Stimulated activated CD8-positive, alpha-beta memory T cell treated with anti-CD3 and anti-CD28 coated beads, Interleukin-4, amount 100 ng/mL, for 48 hours (primary cell): ENCODE measurements around the gene SUPT3H.

Experiments used
- DNase-seq: peaks from one replicate; pipeline ENCODE4 v3.0.0-alpha.2; 2020

Gene SUPT3H

DNA sequence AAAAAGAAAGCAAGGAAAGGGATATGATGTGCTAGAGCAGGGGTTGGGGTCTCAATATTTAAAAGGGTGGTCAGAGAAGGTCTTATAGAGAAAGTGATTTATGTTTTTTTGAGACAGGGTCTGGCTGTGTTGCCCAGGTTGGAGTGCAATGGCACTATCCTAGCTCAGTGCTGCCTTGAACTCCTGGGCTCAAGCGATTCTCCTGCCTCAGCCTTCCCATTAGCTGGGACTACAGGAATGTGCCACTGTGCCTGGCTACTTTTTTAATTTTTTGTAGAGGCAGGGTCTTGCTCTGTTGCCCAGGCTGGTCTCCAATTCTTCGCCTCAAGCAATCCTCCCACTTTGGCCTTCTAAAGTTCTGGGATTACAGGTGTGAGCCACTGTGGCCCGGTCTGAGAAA is 557.0 kb downstream of the SUPT3H start:
- no peak for DNase-seq

DNA sequence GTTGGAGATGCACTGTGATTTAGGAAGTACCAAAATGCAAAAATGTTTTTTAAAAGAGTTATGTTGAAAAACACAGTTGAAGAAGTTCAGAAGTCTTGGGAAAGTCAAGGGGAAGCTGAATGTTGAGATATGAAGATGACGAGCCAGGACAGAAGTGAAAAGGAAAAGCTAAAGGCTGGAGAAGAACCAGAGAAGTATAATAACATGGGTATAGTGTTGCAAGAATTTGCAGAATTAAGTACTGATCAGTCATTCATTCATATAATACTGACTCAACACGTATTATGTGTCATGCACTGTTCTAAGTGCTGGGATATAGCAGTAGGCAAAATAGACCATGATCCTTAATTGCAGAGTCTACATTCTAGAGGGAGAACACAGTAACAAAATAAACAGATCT is 557.4 kb downstream of the SUPT3H start:
- no peak for DNase-seq

DNA sequence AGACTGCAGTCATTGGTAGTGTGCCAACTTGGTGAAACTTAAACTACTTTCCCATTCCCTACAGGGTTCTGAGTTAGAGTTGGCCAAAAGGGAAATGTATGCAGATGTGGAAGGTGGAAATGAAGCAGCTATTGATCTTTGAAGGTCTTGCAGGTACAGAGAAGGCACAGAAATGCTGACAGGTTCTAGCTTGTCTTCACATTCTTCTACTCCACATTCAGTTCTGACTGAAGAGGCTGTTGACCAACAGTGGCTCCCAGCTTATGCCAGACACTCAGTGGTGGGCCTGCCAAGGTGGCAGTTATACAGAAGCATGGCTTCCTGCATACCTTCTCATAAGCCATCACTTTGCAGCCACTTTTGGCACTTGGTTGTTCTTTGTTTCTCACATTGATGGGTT is 566.3 kb downstream of the SUPT3H start:
- DNase-seq, result no peak

GRCh38 chr6:44809258-44809657 is 568.5 kb downstream of the SUPT3H start:
- DNase-seq, result no peak

DNA sequence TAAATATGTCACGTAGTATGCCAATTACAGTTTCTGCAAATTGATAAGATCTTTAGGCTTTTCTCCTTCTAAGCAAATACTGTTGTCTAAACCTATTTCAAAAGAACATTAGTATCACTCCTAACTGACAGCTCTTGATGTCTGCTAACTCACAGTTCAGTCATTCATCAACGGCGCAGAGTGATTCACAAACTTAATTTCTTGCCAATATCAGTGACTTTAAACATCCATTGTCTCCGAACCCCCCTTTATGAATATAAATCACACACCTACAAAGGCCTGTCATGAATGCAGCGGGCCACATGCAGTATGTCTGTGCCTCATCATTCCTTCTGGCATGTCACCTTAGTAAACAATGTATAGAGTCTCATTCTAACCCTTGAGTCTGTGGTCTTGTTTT is 569.6 kb downstream of the SUPT3H start:
- no peak for DNase-seq

- no peak for DNase-seq
Measured at GRCh38 chr6:44806656-44807055, 571.1 kb downstream of the SUPT3H start.

DNA sequence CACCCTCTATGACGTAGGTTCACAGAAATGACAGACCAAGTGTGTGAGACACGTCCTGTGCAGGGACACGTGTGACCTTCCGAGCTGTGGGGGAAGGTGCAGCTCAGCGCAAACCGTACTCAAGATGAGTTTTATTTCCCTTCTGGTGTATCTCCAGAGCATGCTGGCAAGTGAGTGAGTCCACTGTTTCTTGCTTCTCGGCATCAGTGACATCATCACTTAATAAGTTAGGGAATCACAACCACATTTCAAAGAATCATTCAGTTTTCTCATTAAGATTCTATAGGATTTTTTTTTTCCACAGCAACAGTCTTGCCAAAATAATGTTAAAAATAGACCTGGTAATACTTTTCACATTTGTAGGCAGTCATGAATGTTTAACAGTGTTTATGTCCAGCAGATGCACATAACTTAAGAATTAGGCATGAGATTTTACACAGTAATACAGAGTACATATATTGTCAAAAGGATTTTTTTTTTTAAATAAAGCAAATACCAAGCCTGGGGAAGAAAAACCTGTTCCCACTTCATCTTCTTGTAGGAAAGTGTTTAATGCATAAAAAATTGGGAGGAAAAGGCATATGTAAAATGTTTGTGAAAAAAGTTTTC is 572.4 kb downstream of the SUPT3H start:
- DNase-seq, result no peak

GRCh38 chr6:44804546-44805159 is 573.1 kb downstream of the SUPT3H start:
- DNase-seq, result no peak

DNA sequence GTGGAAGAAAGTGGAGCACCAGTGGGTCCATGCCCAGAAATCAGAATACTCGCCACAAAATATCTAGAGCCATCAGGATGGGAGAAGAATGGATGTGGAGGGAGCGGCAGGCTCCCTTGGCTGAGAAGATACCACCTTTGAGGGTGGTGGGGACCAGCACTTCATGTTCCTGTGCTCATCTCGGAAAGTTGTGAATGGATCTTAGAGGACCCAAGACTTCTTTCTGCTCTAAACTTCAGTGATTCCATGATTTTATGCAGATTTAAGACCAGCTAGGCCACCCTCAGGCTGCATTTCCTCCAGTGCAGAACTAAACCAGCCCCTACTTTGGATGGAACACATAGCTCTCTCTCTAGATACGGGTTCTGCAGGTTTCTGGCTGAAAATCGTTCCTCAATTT is 573.7 kb downstream of the SUPT3H start:
- no peak for DNase-seq

GRCh38 chr6:44800784-44801592 is 576.7 kb downstream of the SUPT3H start:
- DNase-seq, result no peak

- DNase-seq, result no peak
Measured at GRCh38 chr6:44800171-44800783, 577.5 kb downstream of the SUPT3H start.

- no peak for DNase-seq
Measured at GRCh38 chr6:44797746-44798145, 580.0 kb downstream of the SUPT3H start.

- no peak for DNase-seq
Measured at GRCh38 chr6:44795326-44795725, 582.4 kb downstream of the SUPT3H start.

GRCh38 chr6:44789806-44790205 is 587.9 kb downstream of the SUPT3H start:
- no peak for DNase-seq

DNA sequence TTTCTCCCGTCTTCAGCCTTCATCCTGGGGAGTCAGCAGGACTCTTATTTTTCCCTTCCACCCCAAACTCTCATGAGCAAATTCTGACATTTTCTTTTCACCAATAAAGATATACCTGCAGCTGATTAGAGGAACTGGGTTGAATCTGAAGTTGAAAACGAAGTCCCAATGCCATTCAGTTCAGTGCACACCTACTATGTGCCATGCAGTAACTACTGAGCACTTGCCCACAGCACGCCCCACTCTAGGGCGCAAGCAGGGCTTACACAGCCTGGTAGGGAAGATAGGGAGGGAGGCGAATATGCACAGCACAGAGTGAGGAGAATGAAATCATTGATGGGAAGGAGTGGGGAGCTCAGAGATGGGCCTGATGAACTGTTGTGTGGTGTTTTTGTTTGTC is 588.7 kb downstream of the SUPT3H start:
- DNase-seq, result no peak

DNA sequence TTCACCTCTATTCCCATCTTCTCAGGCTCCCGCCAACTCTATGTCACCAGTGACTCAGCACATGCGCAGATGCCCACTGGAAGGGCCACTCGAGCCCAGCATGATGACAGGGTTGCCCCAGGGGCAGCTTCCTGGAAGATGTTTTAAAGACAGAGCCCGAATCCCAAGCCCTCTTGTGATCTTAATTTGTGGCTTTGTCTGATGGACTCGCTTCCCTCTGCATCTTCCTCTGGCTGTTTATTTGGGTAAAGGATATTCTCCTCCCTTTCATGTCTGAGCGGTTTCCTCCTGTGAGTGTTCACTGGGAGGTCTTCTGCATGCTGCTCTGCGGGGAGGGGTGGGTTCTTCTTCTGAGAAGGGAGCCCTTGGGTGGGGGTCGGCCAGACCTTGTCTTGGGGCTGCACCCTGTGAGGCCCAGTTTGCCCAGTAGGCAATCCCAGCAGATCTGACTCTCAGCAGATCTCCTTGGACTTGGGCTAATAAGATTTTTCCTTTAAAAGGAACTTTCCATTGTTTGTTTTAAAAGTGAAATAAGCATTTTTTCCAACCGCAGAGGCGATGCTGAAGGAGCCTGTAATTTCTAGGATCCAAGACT is 589.2 kb downstream of the SUPT3H start:
- DNase-seq, result no peak

GRCh38 chr6:44787254-44787834 is 590.4 kb downstream of the SUPT3H start:
- DNase-seq, result no peak

DNA sequence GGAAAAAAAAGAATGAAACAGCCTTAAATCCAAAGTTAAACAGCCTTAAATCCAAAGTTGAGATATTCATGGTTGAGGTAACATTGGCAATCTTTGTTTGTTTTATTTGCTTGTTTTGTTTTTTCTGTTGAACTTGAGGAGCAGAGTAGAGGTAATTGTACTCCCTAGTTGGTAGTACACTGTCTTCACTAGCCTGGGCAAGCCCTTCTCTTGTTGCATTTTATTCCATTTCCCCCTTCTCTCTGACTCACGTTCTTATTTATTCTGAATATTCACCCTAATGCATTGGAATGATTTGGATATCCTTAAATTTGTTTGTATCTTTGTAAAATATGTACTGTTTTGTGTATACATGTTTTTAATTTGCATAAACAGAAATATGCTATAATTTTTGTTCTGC is 592.6 kb downstream of the SUPT3H start:
- DNase-seq, result no peak

DNA sequence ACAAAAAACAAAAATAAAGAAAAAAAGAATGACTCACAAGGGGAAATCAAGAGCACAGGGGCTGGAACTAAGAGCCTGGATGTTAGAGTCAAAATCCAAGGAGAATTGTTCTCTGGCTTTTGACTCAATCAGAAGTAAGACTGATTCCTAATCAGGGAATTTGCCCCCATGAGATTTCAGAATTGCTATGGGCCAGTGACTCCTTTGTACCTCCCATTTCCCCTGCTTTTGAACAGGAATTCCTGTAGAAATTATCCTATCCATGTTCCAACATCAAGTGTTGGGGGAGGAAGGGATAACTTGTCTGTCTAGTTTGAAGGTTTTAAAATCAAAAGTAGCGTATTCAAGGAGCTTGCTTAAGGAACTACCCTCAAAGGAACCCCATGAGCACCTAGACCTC is 593.5 kb downstream of the SUPT3H start:
- DNase-seq, result no peak

DNA sequence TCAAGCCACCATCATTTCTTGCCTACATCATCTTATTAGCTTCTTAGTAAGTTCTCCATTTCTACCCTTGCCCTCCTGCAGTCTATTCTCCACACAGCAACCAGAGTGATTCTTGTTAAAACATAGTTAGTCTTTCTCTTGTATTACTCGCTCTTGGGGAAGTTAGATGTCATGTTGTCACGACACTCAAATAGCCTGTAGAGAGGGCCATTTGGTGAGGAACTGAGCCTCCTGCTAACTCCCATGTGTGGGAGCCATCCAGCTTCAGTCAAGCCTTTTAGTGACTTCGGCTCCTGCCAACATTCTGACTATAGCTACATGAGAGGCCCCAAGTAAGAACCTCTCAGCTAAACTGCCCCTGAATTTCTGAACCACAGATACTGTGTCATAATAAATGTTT is 594.8 kb downstream of the SUPT3H start:
- no peak for DNase-seq

DNA sequence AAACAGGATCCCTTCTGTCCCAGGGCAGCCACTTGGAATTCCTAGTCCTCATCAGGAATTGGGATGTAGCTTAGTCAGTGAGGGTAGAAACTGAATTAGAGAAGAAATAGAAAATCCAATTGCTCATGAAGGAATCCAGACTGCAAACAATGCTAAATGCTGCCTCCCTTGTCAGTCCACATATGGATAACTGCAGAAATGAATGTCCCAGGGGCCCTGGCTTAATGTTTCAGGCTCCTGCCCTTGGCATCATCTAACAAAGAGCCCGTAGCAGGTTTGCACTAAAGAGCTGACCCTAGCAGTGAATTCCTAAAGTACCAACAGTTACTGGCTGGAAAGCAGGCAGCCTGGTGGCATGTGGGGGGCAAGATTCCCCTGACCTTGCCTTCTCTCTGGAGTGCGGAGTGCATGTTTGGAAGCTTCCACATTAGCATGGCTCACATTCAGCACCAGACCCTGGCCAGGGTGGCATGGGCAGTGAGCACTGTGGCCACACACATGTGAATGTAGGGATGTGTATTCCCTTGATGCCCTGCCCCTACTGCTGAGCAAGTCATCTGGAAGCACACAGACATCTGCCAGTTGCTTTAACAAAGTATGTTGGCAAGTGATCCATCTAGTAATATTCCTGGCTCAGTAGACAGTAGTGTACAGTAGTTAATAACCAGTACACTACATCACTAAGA is 595.7 kb downstream of the SUPT3H start:
- DNase-seq, result no peak

DNA sequence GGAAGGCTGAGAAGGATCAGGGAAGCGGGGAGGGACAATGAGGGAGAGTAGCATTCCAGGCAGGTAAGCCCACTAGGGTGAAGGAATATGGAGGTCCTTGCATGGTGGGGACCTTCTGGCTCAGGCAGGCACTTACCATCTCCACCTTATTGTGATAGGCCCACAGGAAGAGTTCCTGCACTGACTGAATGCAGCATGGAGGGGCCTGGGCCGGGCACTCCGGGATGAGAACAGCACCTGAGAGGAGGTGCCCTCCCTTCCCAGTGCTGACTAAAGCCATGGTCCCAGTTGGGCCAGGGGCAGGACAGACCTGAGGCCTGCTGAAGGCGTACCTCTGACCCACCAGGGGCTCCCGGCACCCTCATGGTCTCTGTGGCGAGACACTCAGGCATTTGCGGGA is 597.6 kb downstream of the SUPT3H start:
- no peak for DNase-seq
